Suprapubic skin (tissue), 4 donors: ENCODE results near the gene BSND. TPM values are rescaled to one million over a fixed set of nuclear protein-coding genes. Genes with fewer than 3 reads are reported as not detected.

ENCODE experiments used
- DNase-seq, 2 donors: peaks; one replicate each; pipeline ENCODE4 v3.0.0-alpha.2; 2019; ENCODE audit warnings: low spot score in 2 of 2
- H3K27ac ChIP-seq: fragments of 200-600 bp; sonication (generic); one replicate; pipeline ENCODE4 v1.5.1; 2019
- H3K27me3 ChIP-seq: fragments of 200-600 bp; sonication (generic); one replicate; pipeline ENCODE4 v1.5.1; 2019
- H3K36me3 ChIP-seq: fragments of 200-600 bp; sonication (generic); one replicate; pipeline ENCODE4 v1.5.1; 2019
- H3K4me1 ChIP-seq: fragments of 200-600 bp; sonication (generic); one replicate; pipeline ENCODE4 v1.5.1; 2019
- H3K4me3 ChIP-seq: fragments of 200-600 bp; sonication (generic); one replicate; pipeline ENCODE4 v1.5.1; 2019; ENCODE audit warnings: mild to moderate bottlenecking
- H3K9me3 ChIP-seq: fragments of 200-600 bp; sonication (generic); one replicate; pipeline ENCODE4 v1.5.1; 2019
- CTCF ChIP-seq, 2 donors: fragments of 200-600 bp in 1 of 2; fragments of 450-650 bp in 1 of 2; sonication (generic) in 1 of 2; IDR thresholded peaks; one replicate each; pipeline ENCODE4 v1.5.1; 2016 to 2019; ENCODE audit warnings: antibody characterized with exemption in 2 of 2, mild to moderate bottlenecking in 1 of 2, moderate library complexity in 1 of 2
- EP300 ChIP-seq: sonication (generic); formaldehyde crosslinking; IDR thresholded peaks from one replicate; pipeline ENCODE4 v1.6.1; 2017; ENCODE audit warnings: antibody characterized with exemption
- POLR2A ChIP-seq, 2 donors: fragments of 450-650 bp; IDR thresholded peaks; one replicate each; pipeline ENCODE4 v1.6.1; 2017; ENCODE audit warnings: antibody characterized with exemption in 2 of 2, mild to moderate bottlenecking in 2 of 2, moderate library complexity in 2 of 2
- POLR2AphosphoS5 ChIP-seq, 3 donors: sonication (generic); formaldehyde crosslinking; IDR thresholded peaks; one replicate each; pipeline ENCODE4 v1.6.1; 2017; ENCODE audit warnings: antibody characterized with exemption in 3 of 3
- WGBS: methylation state at CpG from one replicate; pipeline ENCODE4 v1.1.5; 2018; 5-methylcytosine and 5-hydroxymethylcytosine counted together
- total RNA-seq, 4 donors: library from RNA; depleted of rRNA; stranded (reverse); fragments of >200 nt; gene quantifications; one replicate each; pipeline ENCODE4 v1.1.0, GENCODE V29; 2016

BSND gene
- total RNA-seq, 4 donors from 2014 or later: not detected

- WGBS: 48% methylated on average over 4 of the region's 4 CpGs
- no peaks in the 10 kb centered on the region for H3K36me3 ChIP-seq
- peak in 1 of 2 donors; percentile 49 for DNase-seq
- H3K4me1 ChIP-seq: peaks cover 24% of the 10 kb centered on the region
- no peak overlapping the region for H3K4me3 ChIP-seq
- H3K27ac ChIP-seq: no peak overlapping the region
- no peaks in the 10 kb centered on the region for H3K9me3 ChIP-seq
- peaks cover 7% of the 10 kb centered on the region for H3K27me3 ChIP-seq
- TF ChIP-seq CTCF (IDR thresholded peaks at IDR 0.05) (no peak), POLR2A (IDR thresholded peaks at IDR 0.05) (no peak), EP300 (no peak)
Measured at GRCh38 chr1:54975356-54976108, 23.2 kb upstream of the BSND start.

- H3K36me3 ChIP-seq: no peaks in the 10 kb centered on the region
- TF ChIP-seq POLR2AphosphoS5 (IDR thresholded peaks at IDR 0.05): no peak
- TF ChIP-seq CTCF (IDR thresholded peaks at IDR 0.05): no peak
- TF ChIP-seq POLR2A (IDR thresholded peaks at IDR 0.05): no peak
- no peak for TF ChIP-seq EP300
- 62% methylated on average over 6 of the region's 6 CpGs for WGBS
- peaks cover 23% of the 10 kb centered on the region for H3K4me1 ChIP-seq
- H3K9me3 ChIP-seq: no peaks in the 10 kb centered on the region
- H3K4me3 ChIP-seq: no peak overlapping the region
- H3K27me3 ChIP-seq: peaks cover 15% of the 10 kb centered on the region
- DNase-seq: peak in 1 of 2 donors; percentile 29
- H3K27ac ChIP-seq: no peak overlapping the region
Measured at GRCh38 chr1:54976747-54977146, 22.0 kb upstream of the BSND start.

DNA sequence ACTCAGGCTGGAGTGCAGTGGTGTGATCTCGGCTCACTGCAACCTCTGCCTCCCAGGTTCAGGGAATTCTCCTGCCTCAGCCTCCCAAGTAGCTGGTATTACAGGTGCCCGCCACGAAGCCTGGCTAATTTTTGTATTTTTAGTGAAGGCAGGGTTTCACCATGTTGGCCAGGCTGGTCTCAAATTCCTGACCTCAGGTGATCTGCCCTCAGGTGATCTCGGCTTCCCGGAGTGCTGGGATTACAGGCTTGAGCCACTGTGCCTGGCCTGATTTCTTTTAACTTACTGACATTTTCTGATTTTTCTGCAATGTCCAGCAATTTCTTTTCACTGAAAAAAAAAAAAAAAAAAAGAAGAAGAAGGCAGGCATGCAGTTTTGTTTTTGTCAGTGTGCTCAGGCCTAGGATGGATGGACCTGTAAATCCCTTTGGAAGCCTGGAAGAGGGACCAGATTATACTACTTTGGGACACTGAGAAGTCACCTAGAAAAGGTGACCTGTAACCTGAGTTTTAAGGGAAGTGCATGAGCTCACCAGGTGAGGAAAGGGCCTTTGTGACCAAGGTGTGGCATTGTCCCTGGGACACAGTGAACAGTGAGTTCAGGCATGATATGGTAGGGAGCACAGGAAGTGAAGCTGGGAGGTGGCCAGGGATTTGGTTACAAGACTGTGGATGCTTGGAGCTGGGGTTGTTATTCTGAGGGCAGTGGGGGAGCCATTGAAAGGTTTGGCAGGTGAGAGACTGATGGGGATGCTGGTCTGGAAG is 21.0 kb upstream of the BSND start:
- Histone ChIP-seq H3K36me3 (no peaks in the 10 kb centered on the region), H3K4me3 (no peak overlapping the region), H3K9me3 (no peaks in the 10 kb centered on the region), H3K27me3 (peaks cover 15% of the 10 kb centered on the region), H3K4me1 (peaks cover 23% of the 10 kb centered on the region), H3K27ac (no peak overlapping the region)
- DNase-seq: peak in 1 of 2 donors; percentile 54
- 92% methylated on average over 5 of the region's 5 CpGs for WGBS
- TF ChIP-seq POLR2AphosphoS5 (IDR thresholded peaks at IDR 0.05) (no peak), POLR2A (IDR thresholded peaks at IDR 0.05) (no peak), CTCF (IDR thresholded peaks at IDR 0.05) (no peak), EP300 (no peak)

GRCh38 chr1:54978528-54979326 is 20.0 kb upstream of the BSND start:
- peak in 1 of 2 donors; percentile 60 for DNase-seq
- Histone ChIP-seq H3K4me1 (peaks cover 20% of the 10 kb centered on the region), H3K36me3 (no peaks in the 10 kb centered on the region), H3K27me3 (peaks cover 15% of the 10 kb centered on the region), H3K27ac (no peak overlapping the region), H3K4me3 (no peak overlapping the region), H3K9me3 (no peaks in the 10 kb centered on the region)
- WGBS: 98% methylated on average over 7 of the region's 9 CpGs
- TF ChIP-seq EP300 (no peak), POLR2AphosphoS5 (IDR thresholded peaks at IDR 0.05) (no peak), CTCF (IDR thresholded peaks at IDR 0.05) (no peak), POLR2A (IDR thresholded peaks at IDR 0.05) (no peak)
